A549 (cell line): ENCODE measurements around the gene GNA15. TPM values are rescaled to one million over a fixed set of nuclear protein-coding genes. Genes with fewer than 3 reads are reported as not detected.
A peak's percentile ranks its signal among the peaks of the same experiment; 100 is the strongest.

Experiments used
- ATAC-seq, 2 experiments: fragments of 200-7000 bp in 1 of 2; fragments of >200 bp in 1 of 2; cut with Nextera tagmentation in 1 of 2; cut with Tn5 transposase in 1 of 2; 3 replicates each; pipeline versions ENCODE4 v1.8.0 to v1.9.1; 2018 to 2020; ENCODE audit warnings: mild to moderate bottlenecking in 1 of 2, moderate library complexity in 1 of 2
- CTCF ChIA-PET: fragments of 300-600 bp; sonication (Branson Sonifier 250); formaldehyde crosslinking; extraction: SDS; loops from one replicate; lab custom pipeline; 2021; ENCODE audit warnings: antibody characterized with exemption, inconsistent platforms; lab: Yijun Ruan, JAX
- POLR2A ChIA-PET: fragments of 350-600 bp; formaldehyde crosslinking; extraction: SDS; loops from one replicate; lab custom pipeline; 2021; ENCODE audit warnings: antibody characterized with exemption, inconsistent platforms; lab: Yijun Ruan, JAX
- DNase-seq, 2 experiments: peaks; one replicate each; pipeline versions ENCODE4 v3.0.0 to v3.0.0-alpha.2; 2011 to 2016; ENCODE audit warnings: low read depth in 1 of 2, low spot score in 1 of 2
- FAIRE-seq: peaks from 2 replicates; lab custom pipeline; 2011; peaks lifted over from hg19 to GRCh38; lab: Jason Lieb, UNC
- H3K27ac ChIP-seq, 2 experiments: fragments of >200 bp; sonication (Bioruptor Twin); formaldehyde crosslinking; 3 replicates each; pipeline ENCODE4 v1.5.1; 2016 to 2017
- H3K4me1 ChIP-seq: fragments of >200 bp; sonication (Bioruptor Twin); formaldehyde crosslinking; 3 replicates; pipeline ENCODE4 v1.6.1; 2016
- H3K4me2 ChIP-seq: fragments of >200 bp; sonication (Bioruptor Twin); formaldehyde crosslinking; 3 replicates; pipeline ENCODE4 v1.6.1; 2016
- H3K4me3 ChIP-seq: fragments of >200 bp; sonication (Bioruptor Twin); formaldehyde crosslinking; 3 replicates; pipeline ENCODE4 v1.5.1; 2016
- H3K9me3 ChIP-seq: fragments of >200 bp; sonication (Bioruptor Twin); formaldehyde crosslinking; 3 replicates; pipeline ENCODE4 v1.6.1; 2016
- CHD4 ChIP-seq: fragments of 200-600 bp; sonication (generic); IDR thresholded peaks from 2 replicates; pipeline ENCODE4 v1.6.1; 2016; ENCODE audit warnings: antibody characterized with exemption, mild to moderate bottlenecking, borderline replicate concordance
- E2F6 ChIP-seq: IDR thresholded peaks from 2 replicates; pipeline ENCODE4 v1.6.1; 2012; ENCODE audit warnings: low read depth, borderline replicate concordance
- EHF ChIP-seq: fragments of 250-450 bp; sonication (Bioruptor Pico); IDR thresholded peaks from 2 replicates; pipeline ENCODE4 v1.5.0; 2020; ENCODE audit warnings: mild to moderate bottlenecking
- EP300 ChIP-seq, 2 experiments: fragments of >200 bp; sonication (Bioruptor Twin); formaldehyde crosslinking; IDR thresholded peaks; 2 replicates in 1 of 2; 3 replicates in 1 of 2; pipeline ENCODE4 v1.6.1; 2016 to 2017
- ESRRA ChIP-seq: fragments of 150-350 bp; IDR thresholded peaks from 2 replicates; pipeline ENCODE4 v1.6.1; 2014; ENCODE audit warnings: mild to moderate bottlenecking, low read length, borderline replicate concordance
- FOSB ChIP-seq: fragments of 250-450 bp; sonication (Bioruptor Pico); IDR thresholded peaks from 2 replicates; pipeline ENCODE4 v1.5.0; 2020; ENCODE audit warnings: mild to moderate bottlenecking, moderate library complexity
- GATA3 ChIP-seq: IDR thresholded peaks from 2 replicates; pipeline ENCODE4 v1.6.1; 2012; ENCODE audit warnings: borderline replicate concordance
- HDAC2 ChIP-seq: fragments of 200-600 bp; sonication (generic); IDR thresholded peaks from 2 replicates; pipeline ENCODE4 v1.6.1; 2016
- HOXB13 ChIP-seq: fragments of 250-450 bp; sonication (Bioruptor Pico); IDR thresholded peaks from 2 replicates; pipeline ENCODE4 v1.5.0; 2020; ENCODE audit warnings: low read depth, mild to moderate bottlenecking, moderate library complexity
- HOXB5 ChIP-seq: fragments of 250-450 bp; sonication (Bioruptor Pico); IDR thresholded peaks from 2 replicates; pipeline ENCODE4 v1.5.0; 2020; ENCODE audit warnings: mild to moderate bottlenecking, moderate library complexity
- JUNB ChIP-seq: fragments of >200 bp; sonication (Bioruptor Twin); formaldehyde crosslinking; IDR thresholded peaks from 2 replicates; pipeline ENCODE4 v1.6.1; 2016
- MAZ ChIP-seq: fragments of 150-350 bp; IDR thresholded peaks from 2 replicates; pipeline ENCODE4 v1.6.1; 2014; ENCODE audit warnings: antibody characterized with exemption, low read depth, low read length, borderline replicate concordance
- MYC ChIP-seq: IDR thresholded peaks from 2 replicates; pipeline ENCODE4 v1.6.1; 2012; ENCODE audit warnings: mild to moderate bottlenecking, inconsistent platforms, low read length, improper control_type of control experiment, borderline replicate concordance
- NPAS2 ChIP-seq: fragments of 250-450 bp; sonication (Bioruptor Pico); IDR thresholded peaks from 2 replicates; pipeline ENCODE4 v1.8.0; 2022; ENCODE audit warnings: mild to moderate bottlenecking, moderate library complexity, borderline replicate concordance
- NR3C1 ChIP-seq: fragments of >200 bp; sonication (Bioruptor Twin); formaldehyde crosslinking; IDR thresholded peaks from 3 replicates; pipeline ENCODE4 v1.6.1; 2017
- PHF8 ChIP-seq: fragments of 200-600 bp; sonication (generic); IDR thresholded peaks from 2 replicates; pipeline ENCODE4 v1.6.1; 2016; ENCODE audit warnings: low read depth, mild to moderate bottlenecking, antibody characterized with exemption, moderate library complexity, borderline replicate concordance
- RAD21 ChIP-seq, 2 experiments: fragments of >200 bp in 1 of 2; sonication (Bioruptor Twin) in 1 of 2; formaldehyde crosslinking in 1 of 2; IDR thresholded peaks in 1 of 2; conservative IDR thresholded peaks in 1 of 2; 2 replicates in 1 of 2; 3 replicates in 1 of 2; pipeline ENCODE4 v1.6.1; 2012 to 2018; ENCODE audit warnings: inconsistent platforms in 1 of 2
- RARB ChIP-seq: fragments of 250-450 bp; sonication (Bioruptor Pico); IDR thresholded peaks from 2 replicates; pipeline ENCODE4 v1.8.0; 2021; ENCODE audit warnings: mild to moderate bottlenecking, moderate library complexity
- SREBF2 ChIP-seq: fragments of 450-650 bp; IDR thresholded peaks from 2 replicates; pipeline ENCODE4 v1.6.1; 2014; ENCODE audit warnings: mild to moderate bottlenecking, moderate library complexity
- TFCP2L1 ChIP-seq: fragments of 250-450 bp; sonication (Bioruptor Pico); IDR thresholded peaks from 2 replicates; pipeline ENCODE4 v1.5.0; 2021; ENCODE audit warnings: mild to moderate bottlenecking
- ZC3H11A ChIP-seq: fragments of 450-650 bp; IDR thresholded peaks from 2 replicates; pipeline ENCODE4 v1.6.1; 2014; ENCODE audit warnings: antibody characterized with exemption, mild to moderate bottlenecking
- ZFP36 ChIP-seq: fragments of 450-650 bp; IDR thresholded peaks from 2 replicates; pipeline ENCODE4 v1.6.1; 2014; ENCODE audit warnings: borderline replicate concordance; ENCODE audit not compliant: partially characterized antibody
- ZNF302 ChIP-seq: fragments of 250-450 bp; sonication (Bioruptor Pico); IDR thresholded peaks from 2 replicates; pipeline ENCODE4 v1.9.0; 2021; ENCODE audit warnings: inconsistent platforms, mild to moderate bottlenecking, moderate library complexity
- WGBS: methylation state at CpG from one replicate; pipeline ENCODE4 v1.1.6; 2017; ENCODE audit errors: missing lambda C conversion rate; 5-methylcytosine and 5-hydroxymethylcytosine counted together
- polyA plus RNA-seq, 4 experiments: library from polyadenylated mRNA; depleted of rRNA in 3 of 4; stranded (reverse); fragments of >200 nt; fragmentation: RNase III in 1 of 4; extraction: RNeasy Plus Mini Kit Qiagen cat#74134 plus additional on column Dnase treatment in 1 of 4; gene quantifications; 2 replicates in 3 of 4; 3 replicates in 1 of 4; pipeline ENCODE4 v1.2.3, GENCODE V29; 2011 to 2017
- TF ChIP-seq, protein P1 (sequence below): fragments of 250-450 bp; sonication (Bioruptor Pico); IDR thresholded peaks from 2 replicates; pipeline ENCODE4 v1.5.0; 2020; ENCODE audit warnings: low read depth, mild to moderate bottlenecking, moderate library complexity
- TF ChIP-seq, protein P2 (sequence below): fragments of >200 bp; sonication (Bioruptor Twin); formaldehyde crosslinking; IDR thresholded peaks from 2 replicates; pipeline ENCODE4 v1.6.1; 2016
- TF ChIP-seq, protein P3 (sequence below): fragments of >200 bp; sonication (Bioruptor Twin); formaldehyde crosslinking; IDR thresholded peaks from 3 replicates; pipeline ENCODE4 v1.6.1; 2016
- TF ChIP-seq, protein P4 (sequence below): IDR thresholded peaks from 2 replicates; pipeline ENCODE4 v1.6.1; 2012

GNA15 gene
- polyA plus RNA-seq, 2 of the 4 experiments (the other 2 are of a cell fraction): 0.06 TPM; not detected in 1

GRCh38 chr19:3137119-3137518 is 1.3 kb downstream of the GNA15 start:
- ChIA-PET CTCF (interaction anchor here (1.4 to 8.0 kb wide), 3 partner anchors 9 to 23 kb away, joined by 3 to 87 read pairs (median 5); no protein-coding TSS in a partner anchor), POLR2A (no interaction called here)
- Histone ChIP-seq H3K4me1 (peaks cover 8% of the 10 kb centered on the region), H3K9me3 (no peaks in the 10 kb centered on the region), H3K4me2 (no peak overlapping the region), H3K27ac (no peak overlapping the region), H3K4me3 (no peak overlapping the region)
- ATAC-seq (no peak), DNase-seq (no peak), FAIRE-seq (no peak)
- TF ChIP-seq ESRRA (no peak), ZC3H11A (no peak), ZNF302 (CRISPR knock-in tag) (no peak), CHD4 (no peak), JUNB (no peak), RARB (CRISPR knock-in tag) (no peak), EP300 (IDR thresholded peaks at IDR 0.05) (no peak), HOXB5 (CRISPR knock-in tag) (no peak), FOSB (CRISPR knock-in tag) (no peak), GATA3 (no peak), MAZ (no peak), RAD21 (conservative IDR thresholded peaks at IDR 0.05 in 1 of 2, IDR thresholded peaks at IDR 0.05 in 1 of 2) (no peak), EHF (CRISPR knock-in tag) (no peak)
- TF ChIP-seq, protein P1, sequence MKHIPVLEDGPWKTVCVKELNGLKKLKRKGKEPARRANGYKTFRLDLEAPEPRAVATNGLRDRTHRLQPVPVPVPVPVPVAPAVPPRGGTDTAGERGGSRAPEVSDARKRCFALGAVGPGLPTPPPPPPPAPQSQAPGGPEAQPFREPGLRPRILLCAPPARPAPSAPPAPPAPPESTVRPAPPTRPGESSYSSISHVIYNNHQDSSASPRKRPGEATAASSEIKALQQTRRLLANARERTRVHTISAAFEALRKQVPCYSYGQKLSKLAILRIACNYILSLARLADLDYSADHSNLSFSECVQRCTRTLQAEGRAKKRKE: no peak
- TF ChIP-seq, protein P2, sequence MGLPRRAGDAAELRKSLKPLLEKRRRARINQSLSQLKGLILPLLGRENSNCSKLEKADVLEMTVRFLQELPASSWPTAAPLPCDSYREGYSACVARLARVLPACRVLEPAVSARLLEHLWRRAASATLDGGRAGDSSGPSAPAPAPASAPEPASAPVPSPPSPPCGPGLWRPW: no peak
- 81% methylated on average over 7 of the region's 7 CpGs for WGBS

- 86% methylated on average over 15 of the region's 15 CpGs for WGBS
Observed at GRCh38 chr19:3138268-3138667, 2.4 kb downstream of the GNA15 start.

GRCh38 chr19:3140667-3141038 is 4.8 kb downstream of the GNA15 start:
- POLR2A ChIA-PET: no interaction called here
- ATAC-seq (no peak), FAIRE-seq (no peak), DNase-seq (no peak)
- CTCF ChIA-PET: interaction anchor here (8.0 to 8.8 kb wide), 2 partner anchors 13 to 21 kb away, joined by 87 to 96 read pairs; no protein-coding TSS in a partner anchor
- peaks cover 17% of the 10 kb centered on the region for H3K4me1 ChIP-seq
- no peak overlapping the region for H3K4me2 ChIP-seq
- H3K27ac ChIP-seq: peak overlapping the region in 1 of 2 experiments; percentile 91; a peak in 3 of 6 replicates
- no peaks in the 10 kb centered on the region for H3K9me3 ChIP-seq
- no peak overlapping the region for H3K4me3 ChIP-seq
- TF ChIP-seq TFCP2L1 (CRISPR knock-in tag) (no peak), FOSB (CRISPR knock-in tag) (no peak), HOXB13 (CRISPR knock-in tag) (no peak), EHF (CRISPR knock-in tag) (no peak), MYC (no peak), ZNF302 (CRISPR knock-in tag) (no peak), RAD21 (conservative IDR thresholded peaks at IDR 0.05 in 1 of 2, IDR thresholded peaks at IDR 0.05 in 1 of 2) (no peak), RARB (CRISPR knock-in tag) (no peak), PHF8 (no peak), ZFP36 (no peak), HDAC2 (no peak), NPAS2 (CRISPR knock-in tag) (no peak), E2F6 (no peak), SREBF2 (no peak)
- TF ChIP-seq, protein P1: no peak
- TF ChIP-seq, protein P3, sequence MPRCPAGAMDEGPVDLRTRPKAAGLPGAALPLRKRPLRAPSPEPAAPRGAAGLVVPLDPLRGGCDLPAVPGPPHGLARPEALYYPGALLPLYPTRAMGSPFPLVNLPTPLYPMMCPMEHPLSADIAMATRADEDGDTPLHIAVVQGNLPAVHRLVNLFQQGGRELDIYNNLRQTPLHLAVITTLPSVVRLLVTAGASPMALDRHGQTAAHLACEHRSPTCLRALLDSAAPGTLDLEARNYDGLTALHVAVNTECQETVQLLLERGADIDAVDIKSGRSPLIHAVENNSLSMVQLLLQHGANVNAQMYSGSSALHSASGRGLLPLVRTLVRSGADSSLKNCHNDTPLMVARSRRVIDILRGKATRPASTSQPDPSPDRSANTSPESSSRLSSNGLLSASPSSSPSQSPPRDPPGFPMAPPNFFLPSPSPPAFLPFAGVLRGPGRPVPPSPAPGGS: no peak
- TF ChIP-seq, protein P4, sequence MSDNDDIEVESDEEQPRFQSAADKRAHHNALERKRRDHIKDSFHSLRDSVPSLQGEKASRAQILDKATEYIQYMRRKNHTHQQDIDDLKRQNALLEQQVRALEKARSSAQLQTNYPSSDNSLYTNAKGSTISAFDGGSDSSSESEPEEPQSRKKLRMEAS: no peak

More at GRCh38 chr19:3138268-3138667, 2.4 kb downstream of the GNA15 start:
- DNase-seq (no peak), ATAC-seq (no peak), FAIRE-seq (no peak)
- ChIA-PET CTCF (interaction anchor here (0.8 to 8.0 kb wide), 5 partner anchors 8 to 34 kb away, joined by 3 to 87 read pairs (median 5); no protein-coding TSS in a partner anchor), POLR2A (no interaction called here)
- H3K9me3 ChIP-seq: no peaks in the 10 kb centered on the region
- TF ChIP-seq ZC3H11A (no peak), HDAC2 (no peak), MAZ (no peak), ESRRA (no peak), NR3C1 (no peak), PHF8 (no peak), MYC (no peak), HOXB13 (CRISPR knock-in tag) (no peak)
- H3K4me1 ChIP-seq: peaks cover 17% of the 10 kb centered on the region
- no peak overlapping the region for H3K27ac ChIP-seq
- H3K4me3 ChIP-seq: no peak overlapping the region
- no peak overlapping the region for H3K4me2 ChIP-seq
